Suprapubic skin (tissue), 3 donors: Measurements from ENCODE around the gene CXCL12.

Source experiments
- POLR2A ChIP-seq, 2 donors: fragments of 450-650 bp; IDR thresholded peaks; one replicate each; pipeline ENCODE4 v1.6.1; 2017; ENCODE audit warnings: antibody characterized with exemption in 2 of 2, mild to moderate bottlenecking in 2 of 2, moderate library complexity in 2 of 2
- TF ChIP-seq, protein P1 (sequence below), 2 donors: fragments of 200-600 bp in 1 of 2; fragments of 450-650 bp in 1 of 2; sonication (generic) in 1 of 2; IDR thresholded peaks; one replicate each; pipeline ENCODE4 v1.5.1; 2016 to 2019; ENCODE audit warnings: antibody characterized with exemption in 2 of 2, mild to moderate bottlenecking in 1 of 2, moderate library complexity in 1 of 2

DNA sequence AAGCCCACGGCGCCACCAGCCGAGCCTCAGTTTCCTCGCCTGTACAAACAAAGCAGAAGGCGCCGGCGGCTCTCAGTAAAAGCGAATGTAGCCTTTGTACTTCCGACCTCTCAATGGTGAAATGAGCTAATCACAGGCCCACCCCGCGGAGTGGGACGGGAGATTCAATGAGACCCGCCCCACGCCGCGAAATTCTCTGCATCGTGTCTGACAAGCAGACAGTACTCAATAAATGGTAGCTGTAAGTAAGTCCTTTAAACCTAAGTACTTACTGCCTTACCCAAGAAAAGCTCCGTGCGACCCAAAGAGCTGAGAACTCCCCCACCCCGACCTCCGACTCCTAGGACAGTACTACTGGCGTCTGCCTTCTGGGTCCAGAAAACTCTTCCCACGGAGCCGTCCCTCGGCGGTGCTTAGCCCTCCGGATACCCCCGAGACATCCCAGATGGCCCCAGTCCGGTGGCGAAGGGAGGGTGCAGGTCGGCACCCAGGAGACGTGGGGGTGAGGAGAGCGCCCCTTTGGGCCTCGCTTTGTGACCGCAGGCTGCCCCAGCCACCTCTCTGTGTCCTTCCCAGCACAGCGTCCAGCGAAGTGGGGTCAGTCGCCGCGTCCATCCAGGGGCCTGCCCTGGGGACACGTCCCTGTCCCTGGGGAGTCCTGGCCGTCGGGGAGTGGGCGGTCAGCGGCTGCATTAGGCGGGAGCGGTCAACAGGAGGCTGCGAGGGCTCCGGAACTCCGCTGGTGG is 972 bp upstream of the CXCL12 start:
- TF ChIP-seq, protein P1, sequence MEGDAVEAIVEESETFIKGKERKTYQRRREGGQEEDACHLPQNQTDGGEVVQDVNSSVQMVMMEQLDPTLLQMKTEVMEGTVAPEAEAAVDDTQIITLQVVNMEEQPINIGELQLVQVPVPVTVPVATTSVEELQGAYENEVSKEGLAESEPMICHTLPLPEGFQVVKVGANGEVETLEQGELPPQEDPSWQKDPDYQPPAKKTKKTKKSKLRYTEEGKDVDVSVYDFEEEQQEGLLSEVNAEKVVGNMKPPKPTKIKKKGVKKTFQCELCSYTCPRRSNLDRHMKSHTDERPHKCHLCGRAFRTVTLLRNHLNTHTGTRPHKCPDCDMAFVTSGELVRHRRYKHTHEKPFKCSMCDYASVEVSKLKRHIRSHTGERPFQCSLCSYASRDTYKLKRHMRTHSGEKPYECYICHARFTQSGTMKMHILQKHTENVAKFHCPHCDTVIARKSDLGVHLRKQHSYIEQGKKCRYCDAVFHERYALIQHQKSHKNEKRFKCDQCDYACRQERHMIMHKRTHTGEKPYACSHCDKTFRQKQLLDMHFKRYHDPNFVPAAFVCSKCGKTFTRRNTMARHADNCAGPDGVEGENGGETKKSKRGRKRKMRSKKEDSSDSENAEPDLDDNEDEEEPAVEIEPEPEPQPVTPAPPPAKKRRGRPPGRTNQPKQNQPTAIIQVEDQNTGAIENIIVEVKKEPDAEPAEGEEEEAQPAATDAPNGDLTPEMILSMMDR (IDR thresholded peaks at IDR 0.05), result no peak
- no peak for TF ChIP-seq POLR2A (IDR thresholded peaks at IDR 0.05)
